Neural progenitor cell (in vitro differentiated cells): ENCODE results near the gene ATP6V0A4. TPM values are rescaled to one million over a fixed set of nuclear protein-coding genes. Genes with fewer than 3 reads are reported as not detected.

Experiments used
- DNase-seq: peaks from one replicate; pipeline ENCODE4 v3.0.0-alpha.2; 2016; ENCODE audit warnings: low spot score
- H2AFZ ChIP-seq: fragments of 200-600 bp; sonication (generic); replicated peaks from 2 replicates; pipeline ENCODE4 v1.6.1; 2016; ENCODE audit warnings: antibody characterized with exemption
- H3F3A ChIP-seq: fragments of 200-600 bp; sonication (generic); 2 replicates; pipeline ENCODE4 v1.6.1; 2016; ENCODE audit warnings: antibody characterized with exemption, low read depth
- H3K27ac ChIP-seq: fragments of 200-600 bp; sonication (generic); 2 replicates; pipeline ENCODE4 v1.5.1; 2016; ENCODE audit warnings: mild to moderate bottlenecking
- H3K27me3 ChIP-seq: fragments of 200-600 bp; sonication (generic); 2 replicates; pipeline ENCODE4 v1.6.1; 2016; ENCODE audit warnings: mild to moderate bottlenecking, moderate library complexity
- H3K36me3 ChIP-seq: fragments of 200-600 bp; sonication (generic); 2 replicates; pipeline ENCODE4 v1.5.1; 2016
- H3K4me1 ChIP-seq: fragments of 200-600 bp; sonication (generic); 2 replicates; pipeline ENCODE4 v1.6.1; 2016; ENCODE audit warnings: mixed run types
- H3K4me2 ChIP-seq: fragments of 200-600 bp; sonication (generic); 2 replicates; pipeline ENCODE4 v1.6.1; 2016
- H3K4me3 ChIP-seq: fragments of 200-600 bp; sonication (generic); 2 replicates; pipeline ENCODE4 v1.5.1; 2016
- H3K79me2 ChIP-seq: fragments of 200-600 bp; sonication (generic); 2 replicates; pipeline ENCODE4 v1.6.1; 2016; ENCODE audit warnings: low read depth
- H3K9ac ChIP-seq: fragments of 200-600 bp; sonication (generic); 2 replicates; pipeline ENCODE4 v1.6.1; 2016
- H3K9me3 ChIP-seq: fragments of 200-600 bp; sonication (generic); 2 replicates; pipeline ENCODE4 v1.5.1; 2016; ENCODE audit warnings: low read depth
- H4K20me1 ChIP-seq: fragments of 200-600 bp; sonication (generic); 2 replicates; pipeline ENCODE4 v1.6.1; 2016; ENCODE audit warnings: low read depth
- H3K27ac Mint-ChIP-seq: 3 replicates; pipeline ENCODE4 v1.8.0; 2021; ENCODE audit warnings: mixed read lengths
- H3K27me3 Mint-ChIP-seq: 2 replicates; pipeline ENCODE4 v1.8.0; 2022; ENCODE audit warnings: low read depth, mild to moderate bottlenecking, inconsistent platforms, moderate library complexity, mixed read lengths; ENCODE audit not compliant: insufficient read depth
- H3K36me3 Mint-ChIP-seq: 3 replicates; pipeline ENCODE4 v1.8.0; 2021; ENCODE audit warnings: mixed read lengths
- H3K4me1 Mint-ChIP-seq: 3 replicates; pipeline ENCODE4 v1.8.0; 2021; ENCODE audit warnings: mixed read lengths
- H3K4me3 Mint-ChIP-seq: 3 replicates; pipeline ENCODE4 v1.8.0; 2021; ENCODE audit warnings: mild to moderate bottlenecking, moderate library complexity, mixed read lengths
- H3K9me3 Mint-ChIP-seq: 3 replicates; pipeline ENCODE4 v1.8.0; 2020; ENCODE audit warnings: mixed read lengths
- CTCF ChIP-seq: fragments of 200-600 bp; sonication (generic); IDR thresholded peaks from 2 replicates; pipeline ENCODE4 v1.5.1; 2017; ENCODE audit warnings: antibody characterized with exemption, mild to moderate bottlenecking
- EZH2 ChIP-seq: fragments of 200-600 bp; sonication (generic); IDR thresholded peaks from 2 replicates; pipeline ENCODE4 v1.6.1; 2017; ENCODE audit warnings: antibody characterized with exemption, mild to moderate bottlenecking, moderate library complexity
- EZH2phosphoT487 ChIP-seq: fragments of 200-600 bp; sonication (generic); IDR thresholded peaks from 2 replicates; pipeline ENCODE4 v1.6.1; 2017; ENCODE audit warnings: antibody characterized with exemption
- total RNA-seq: library from RNA; depleted of rRNA; stranded (reverse); fragments of >200 nt; gene quantifications from 2 replicates; pipeline ENCODE4 v1.2.3, GENCODE V29; 2015; ENCODE audit warnings: low replicate concordance

ATP6V0A4 gene
- total RNA-seq, 1 donor from 2014 or later = 0.36 TPM

- no peak overlapping the region for H2AFZ ChIP-seq
- no peaks in the 10 kb centered on the region for H3K36me3 ChIP-seq
- H3K4me1 Mint-ChIP-seq = peaks cover 30% of the 10 kb centered on the region
- H3K9me3 ChIP-seq = no peaks in the 10 kb centered on the region
- no peak overlapping the region for H3K27ac Mint-ChIP-seq
- peak overlapping the region; percentile 79 for H3K4me3 Mint-ChIP-seq
- H3K27me3 Mint-ChIP-seq = no peaks in the 10 kb centered on the region
- H3K79me2 ChIP-seq = no peaks in the 10 kb centered on the region
- H3K4me1 ChIP-seq = peaks cover 11% of the 10 kb centered on the region
- no peak overlapping the region for H3K4me3 ChIP-seq
- H3K9ac ChIP-seq = no peak overlapping the region
- H4K20me1 ChIP-seq = no peaks in the 10 kb centered on the region
- H3K27ac ChIP-seq = no peak overlapping the region
- peaks cover 16% of the 10 kb centered on the region for H3F3A ChIP-seq
- no peaks in the 10 kb centered on the region for H3K9me3 Mint-ChIP-seq
- no peak overlapping the region for H3K4me2 ChIP-seq
- peak; percentile 13 for DNase-seq
- no peaks in the 10 kb centered on the region for H3K36me3 Mint-ChIP-seq
- no peak for TF ChIP-seq EZH2
- TF ChIP-seq EZH2phosphoT487 = no peak
- no peak for TF ChIP-seq CTCF
- H3K27me3 ChIP-seq = no peaks in the 10 kb centered on the region
Measured at GRCh38 chr7:138665249-138665648, 132.7 kb downstream of the ATP6V0A4 start.

- Mint-ChIP-seq H3K4me3 (peak overlapping the region; percentile 91), H3K9me3 (no peaks in the 10 kb centered on the region), H3K27ac (peak overlapping the region; percentile 94), H3K36me3 (no peaks in the 10 kb centered on the region), H3K27me3 (peaks cover 2% of the 10 kb centered on the region), H3K4me1 (peaks cover 32% of the 10 kb centered on the region)
- Histone ChIP-seq H3F3A (peaks cover 16% of the 10 kb centered on the region), H3K4me3 (peak overlapping the region; percentile 66), H3K27me3 (no peaks in the 10 kb centered on the region), H3K4me2 (peak overlapping the region; percentile 76), H3K9me3 (no peaks in the 10 kb centered on the region), H3K27ac (no peak overlapping the region), H3K79me2 (no peaks in the 10 kb centered on the region), H3K4me1 (peaks cover 11% of the 10 kb centered on the region), H3K9ac (no peak overlapping the region), H2AFZ (peak overlapping the region; percentile 77), H4K20me1 (no peaks in the 10 kb centered on the region), H3K36me3 (no peaks in the 10 kb centered on the region)
- TF ChIP-seq EZH2 (no peak), EZH2phosphoT487 (no peak), CTCF (no peak)
- DNase-seq = peak; percentile 76
Measured at GRCh38 chr7:138663725-138664710, 134.0 kb downstream of the ATP6V0A4 start.

- no peaks in the 10 kb centered on the region for H4K20me1 ChIP-seq
- H3K27ac ChIP-seq = no peak overlapping the region
- H3K27me3 ChIP-seq = no peaks in the 10 kb centered on the region
- Mint-ChIP-seq H3K27ac (no peak overlapping the region), H3K36me3 (no peaks in the 10 kb centered on the region), H3K27me3 (peaks cover 2% of the 10 kb centered on the region), H3K9me3 (peaks cover 3% of the 10 kb centered on the region), H3K4me1 (peaks cover 30% of the 10 kb centered on the region), H3K4me3 (peak overlapping the region; percentile 41)
- H2AFZ ChIP-seq = no peak overlapping the region
- H3K36me3 ChIP-seq = no peaks in the 10 kb centered on the region
- H3K4me2 ChIP-seq = peak overlapping the region; percentile 76
- H3K9me3 ChIP-seq = no peaks in the 10 kb centered on the region
- peaks cover 16% of the 10 kb centered on the region for H3F3A ChIP-seq
- peaks cover 11% of the 10 kb centered on the region for H3K4me1 ChIP-seq
- H3K9ac ChIP-seq = no peak overlapping the region
- H3K4me3 ChIP-seq = no peak overlapping the region
- no peak for DNase-seq
- H3K79me2 ChIP-seq = no peaks in the 10 kb centered on the region
- TF ChIP-seq EZH2 (no peak), CTCF (no peak), EZH2phosphoT487 (no peak)
Measured at GRCh38 chr7:138662991-138663320, 135.0 kb downstream of the ATP6V0A4 start.
